ENCODE data around the gene CNTNAP5. TPM values are rescaled to one million over a fixed set of nuclear protein-coding genes. Genes with fewer than 3 reads are reported as not detected.

Gene CNTNAP5
- total RNA-seq, 1 experiment from 2014 or later = not detected

- BruUV-seq (replicated peaks) = no TSS peak
- no peak for TF ChIP-seq CTCF (IDR thresholded peaks at IDR 0.05; ENCODE audit: unreplicated experiment)
- H3K9me3 Mint-ChIP-seq (ENCODE audit: unreplicated experiment) = peaks cover 9% of the 10 kb centered on the region
- H3K27me3 Mint-ChIP-seq (ENCODE audit: insufficient read depth, unreplicated experiment) = no peaks in the 10 kb centered on the region
- ChIA-PET CTCF (interaction anchor here (0.6 to 0.7 kb wide), 2 partner anchors 149 to 324 kb away, joined by 4 to 5 read pairs; no protein-coding TSS in a partner anchor), POLR2A (no interaction called here)
- no peak for DNase-seq (ENCODE audit: unreplicated experiment)
- no peaks in the 10 kb centered on the region for H3K36me3 Mint-ChIP-seq (ENCODE audit: insufficient read depth, unreplicated experiment)
- H3K4me1 Mint-ChIP-seq (ENCODE audit: insufficient read depth, unreplicated experiment) = peaks cover 17% of the 10 kb centered on the region
- H3K4me3 Mint-ChIP-seq (ENCODE audit: unreplicated experiment) = no peak overlapping the region
- intact Hi-C loops (cut with micrococcal nuclease) = no loop called here
- no peak overlapping the region for H3K27ac Mint-ChIP-seq (ENCODE audit: low read depth, unreplicated experiment)
Observed at GRCh38 chr2:124776332-124776731, 751.2 kb downstream of the CNTNAP5 start.

- DNase-seq (ENCODE audit: unreplicated experiment) = peak; percentile 87
- BruUV-seq (replicated peaks) = no TSS peak
- Mint-ChIP-seq H3K36me3 (ENCODE audit: insufficient read depth, unreplicated experiment) (no peaks in the 10 kb centered on the region), H3K27me3 (ENCODE audit: insufficient read depth, unreplicated experiment) (no peaks in the 10 kb centered on the region), H3K4me3 (ENCODE audit: unreplicated experiment) (no peak overlapping the region), H3K9me3 (ENCODE audit: unreplicated experiment) (no peaks in the 10 kb centered on the region), H3K4me1 (ENCODE audit: insufficient read depth, unreplicated experiment) (peaks cover 17% of the 10 kb centered on the region), H3K27ac (ENCODE audit: low read depth, unreplicated experiment) (no peak overlapping the region)
- intact Hi-C loops (cut with micrococcal nuclease) = no loop called here
- ChIA-PET CTCF (interaction anchor here (0.5 to 1.0 kb wide), 4 partner anchors 11 to 172 kb away, joined by 3 to 4 read pairs (median 3); no protein-coding TSS in a partner anchor), POLR2A (interaction anchor here (0.8 kb wide), 1 partner anchor 46 kb away, joined by 4 read pairs; no protein-coding TSS in a partner anchor)
- TF ChIP-seq CTCF (IDR thresholded peaks at IDR 0.05; ENCODE audit: unreplicated experiment) = no peak
Observed at GRCh38 chr2:124778076-124778475, 753.0 kb downstream of the CNTNAP5 start.

GRCh38 chr2:124796647-124797046 lies 771.6 kb downstream of the CNTNAP5 start:
- Mint-ChIP-seq H3K27me3 (ENCODE audit: insufficient read depth, unreplicated experiment) (no peaks in the 10 kb centered on the region), H3K4me3 (ENCODE audit: unreplicated experiment) (no peak overlapping the region), H3K4me1 (ENCODE audit: insufficient read depth, unreplicated experiment) (peaks cover 3% of the 10 kb centered on the region), H3K9me3 (ENCODE audit: unreplicated experiment) (no peaks in the 10 kb centered on the region), H3K27ac (ENCODE audit: low read depth, unreplicated experiment) (no peak overlapping the region), H3K36me3 (ENCODE audit: insufficient read depth, unreplicated experiment) (no peaks in the 10 kb centered on the region)
- no peak for DNase-seq (ENCODE audit: unreplicated experiment)
- BruUV-seq (replicated peaks) = no TSS peak
- ChIA-PET POLR2A (no interaction called here), CTCF (no interaction called here)
- intact Hi-C loops (cut with micrococcal nuclease) = no loop called here
- no peak for TF ChIP-seq CTCF (IDR thresholded peaks at IDR 0.05; ENCODE audit: unreplicated experiment)

GRCh38 chr2:124797049-124797448 lies 772.0 kb downstream of the CNTNAP5 start:
- Mint-ChIP-seq H3K4me1 (ENCODE audit: insufficient read depth, unreplicated experiment) (no peaks in the 10 kb centered on the region), H3K9me3 (ENCODE audit: unreplicated experiment) (no peaks in the 10 kb centered on the region), H3K4me3 (ENCODE audit: unreplicated experiment) (no peak overlapping the region), H3K27ac (ENCODE audit: low read depth, unreplicated experiment) (no peak overlapping the region), H3K27me3 (ENCODE audit: insufficient read depth, unreplicated experiment) (no peaks in the 10 kb centered on the region), H3K36me3 (ENCODE audit: insufficient read depth, unreplicated experiment) (no peaks in the 10 kb centered on the region)
- no peak for TF ChIP-seq CTCF (IDR thresholded peaks at IDR 0.05; ENCODE audit: unreplicated experiment)
- ChIA-PET POLR2A (no interaction called here), CTCF (no interaction called here)
- no TSS peak for BruUV-seq (replicated peaks)
- intact Hi-C loops (cut with micrococcal nuclease) = no loop called here
- no peak for DNase-seq (ENCODE audit: unreplicated experiment)
